Measurements from ENCODE around the gene PCED1B. TPM values are rescaled to one million over a fixed set of nuclear protein-coding genes. Genes with fewer than 3 reads are reported as not detected.
"Not testable (repeated sequence)": the region's sequence is repeated elsewhere in the genome, so short reads cannot be mapped to it uniquely, and the experiment has no call there.

PCED1B gene
- total RNA-seq, 1 donor from 2014 or later = 55.9 TPM

GRCh38 chr12:47160316-47161244 is 81.2 kb downstream of the PCED1B start:
- intact Hi-C loops (cut with micrococcal nuclease) = no loop called here

GRCh38 chr12:47164116-47164515 is 84.7 kb downstream of the PCED1B start:
- intact Hi-C loops (cut with micrococcal nuclease) = no loop called here

- intact Hi-C loops (cut with micrococcal nuclease) = no loop called here
Observed at GRCh38 chr12:47164724-47165439, 85.5 kb downstream of the PCED1B start.

GRCh38 chr12:47165934-47166333 is 86.5 kb downstream of the PCED1B start:
- intact Hi-C loops (cut with micrococcal nuclease) = no loop called here

- intact Hi-C loops (cut with micrococcal nuclease) = no loop called here
Observed at GRCh38 chr12:47166365-47166764, 86.9 kb downstream of the PCED1B start.

- intact Hi-C loops (cut with micrococcal nuclease) = not testable (repeated sequence)
Observed at GRCh38 chr12:47170281-47170680, 90.9 kb downstream of the PCED1B start.

GRCh38 chr12:47178014-47178413 is 98.6 kb downstream of the PCED1B start:
- intact Hi-C loops (cut with micrococcal nuclease) = no loop called here

- intact Hi-C loops (cut with micrococcal nuclease) = not testable (repeated sequence)
Observed at GRCh38 chr12:47182164-47182938, 102.9 kb downstream of the PCED1B start.

GRCh38 chr12:47184229-47184628 is 104.8 kb downstream of the PCED1B start:
- intact Hi-C loops (cut with micrococcal nuclease) = no loop called here

- intact Hi-C loops (cut with micrococcal nuclease) = no loop called here
Observed at GRCh38 chr12:47184813-47185212, 105.4 kb downstream of the PCED1B start.

- intact Hi-C loops (cut with micrococcal nuclease) = no loop called here
Observed at GRCh38 chr12:47186246-47186645, 106.8 kb downstream of the PCED1B start.

GRCh38 chr12:47188576-47189441 is 109.4 kb downstream of the PCED1B start:
- intact Hi-C loops (cut with micrococcal nuclease) = no loop called here

GRCh38 chr12:47189728-47190127 is 110.3 kb downstream of the PCED1B start:
- intact Hi-C loops (cut with micrococcal nuclease) = loop anchor here (5.0 kb wide), 1 partner anchor 32 kb away; no protein-coding TSS in a partner anchor

GRCh38 chr12:47190271-47190750 is 110.9 kb downstream of the PCED1B start:
- intact Hi-C loops (cut with micrococcal nuclease) = loop anchor here (5.0 kb wide), 1 partner anchor 33 kb away; no protein-coding TSS in a partner anchor

GRCh38 chr12:47190905-47191304 is 111.5 kb downstream of the PCED1B start:
- intact Hi-C loops (cut with micrococcal nuclease) = loop anchor here (5.0 kb wide), 1 partner anchor 34 kb away; no protein-coding TSS in a partner anchor

GRCh38 chr12:47192051-47192450 is 112.6 kb downstream of the PCED1B start:
- intact Hi-C loops (cut with micrococcal nuclease) = loop anchor here (1.0 to 5.0 kb wide), 3 partner anchors 35 to 199 kb away; no protein-coding TSS in a partner anchor

- intact Hi-C loops (cut with micrococcal nuclease) = loop anchor here (1.0 to 5.0 kb wide), 6 partner anchors 14 to 1203 kb away; partner anchors contain the start of gene SCAF11
Observed at GRCh38 chr12:47193066-47193465, 113.6 kb downstream of the PCED1B start.

- intact Hi-C loops (cut with micrococcal nuclease) = loop anchor here (1.0 to 5.0 kb wide), 2 partner anchors 37 to 162 kb away; no protein-coding TSS in a partner anchor
Observed at GRCh38 chr12:47194501-47194900, 115.1 kb downstream of the PCED1B start.

- intact Hi-C loops (cut with micrococcal nuclease) = no loop called here
Observed at GRCh38 chr12:47200446-47200845, 121.0 kb downstream of the PCED1B start.

GRCh38 chr12:47201190-47201589 is 121.8 kb downstream of the PCED1B start:
- intact Hi-C loops (cut with micrococcal nuclease) = not testable (repeated sequence)

Measured in T-helper 1 cell treated with Interleukin-12 subunit alpha and Interleukin-12 subunit beta and Interleukin-4 antibody, amounts not matched to agents 30 ng/mL and 1 ng/mL, for 36 hours (primary cell).